CD4-positive, alpha-beta T cell (primary cell): ENCODE results near the gene ARL15. TPM values are rescaled to one million over a fixed set of nuclear protein-coding genes. Genes with fewer than 3 reads are reported as not detected.

Experiments used
- ATAC-seq: fragments of 200-7000 bp; cut with Tn5 transposase; one replicate; pipeline ENCODE4 v1.10.0; 2022; ENCODE audit warnings: mild to moderate bottlenecking; ENCODE audit not compliant: poor library complexity
- CTCF ChIA-PET: fragments of 350-600 bp; sonication (Branson Sonifier 250); formaldehyde crosslinking; loops from one replicate; lab custom pipeline; 2021; ENCODE audit warnings: antibody characterized with exemption, inconsistent platforms; lab: Charles Lee
- POLR2A ChIA-PET: fragments of 350-600 bp; sonication (Branson Sonifier 250); formaldehyde crosslinking; loops from one replicate; lab custom pipeline; 2021; ENCODE audit warnings: antibody characterized with exemption, inconsistent platforms; lab: Charles Lee
- DNase-seq, 14 experiments: peaks; one replicate each; pipeline ENCODE4 v3.0.0-alpha.2; 2013 to 2020; ENCODE audit warnings: mixed read lengths in 2 of 14
- H3K27ac ChIP-seq, 2 donors: one replicate each; pipeline versions ENCODE4 v1.5.1 to v1.7.0; 2013; ENCODE audit warnings: low read length in 2 of 2, low read depth in 1 of 2, mild to moderate bottlenecking in 1 of 2
- H3K27me3 ChIP-seq, 2 experiments: 1 replicate in 1 of 2; 2 replicates in 1 of 2; pipeline versions ENCODE4 v1.6.1 to v1.7.0; 2013; ENCODE audit warnings: low read length in 2 of 2, control low read depth in 1 of 2, mild to moderate bottlenecking in 1 of 2, moderate library complexity in 1 of 2; ENCODE audit not compliant: insufficient read depth in 2 of 2, control insufficient read depth in 1 of 2
- H3K36me3 ChIP-seq: one replicate; pipeline ENCODE4 v1.6.1; 2013; ENCODE audit warnings: low read length, control low read depth; ENCODE audit not compliant: insufficient read depth
- H3K4me1 ChIP-seq: one replicate; pipeline ENCODE4 v1.6.1; 2013; ENCODE audit warnings: low read length, control low read depth; ENCODE audit not compliant: insufficient read depth
- H3K4me3 ChIP-seq: one replicate; pipeline ENCODE4 v1.5.1; 2013; ENCODE audit warnings: mild to moderate bottlenecking, low read length, moderate library complexity
- H3K9me3 ChIP-seq, 2 experiments: 1 replicate in 1 of 2; 2 replicates in 1 of 2; pipeline versions ENCODE4 v1.6.1 to v1.7.0; 2013; ENCODE audit warnings: low read length in 2 of 2, mild to moderate bottlenecking in 2 of 2, control low read depth in 1 of 2, moderate library complexity in 1 of 2; ENCODE audit not compliant: control insufficient read depth in 1 of 2, insufficient read depth in 1 of 2
- H3K27ac Mint-ChIP-seq: one replicate; pipeline ENCODE4 v1.8.0; 2020; ENCODE audit warnings: mixed read lengths
- H3K27me3 Mint-ChIP-seq: one replicate; pipeline ENCODE4 v1.8.0; 2021; ENCODE audit warnings: mixed read lengths
- H3K36me3 Mint-ChIP-seq: one replicate; pipeline ENCODE4 v1.8.0; 2021; ENCODE audit warnings: low read depth, mixed read lengths
- H3K4me1 Mint-ChIP-seq: one replicate; pipeline ENCODE4 v1.8.0; 2021; ENCODE audit warnings: low read depth, mixed read lengths
- H3K4me3 Mint-ChIP-seq: one replicate; pipeline ENCODE4 v1.8.0; 2020; ENCODE audit warnings: mild to moderate bottlenecking, mixed read lengths
- H3K9me3 Mint-ChIP-seq: one replicate; pipeline ENCODE4 v1.8.0; 2020; ENCODE audit warnings: mixed read lengths
- CTCF ChIP-seq: fragments of 200-600 bp; IDR thresholded peaks from one replicate; pipeline ENCODE4 v1.8.0; 2022; ENCODE audit warnings: antibody characterized with exemption, mild to moderate bottlenecking
- intact Hi-C, 2 experiments: fragments of 100-400 bp; cut with DNase I in 1 of 2; cut with micrococcal nuclease in 1 of 2; formaldehyde crosslinking; loops; one replicate each; pipeline versions ENCODE4 v1.15.1 to v1.9.0; 2023 to 2025; cut with DNase I, micrococcal nuclease
- total RNA-seq, 174 experiments: library from RNA in 2 of 174; stranded (reverse) in 2 of 174; gene quantifications; one replicate each; pipeline ENCODE4 v1.2.3 and lab custom pipeline; 2021 to 2026

The ARL15 gene
- total RNA-seq, 2 experiments from 2014 or later = 9.1 to 10.6 TPM

DNA sequence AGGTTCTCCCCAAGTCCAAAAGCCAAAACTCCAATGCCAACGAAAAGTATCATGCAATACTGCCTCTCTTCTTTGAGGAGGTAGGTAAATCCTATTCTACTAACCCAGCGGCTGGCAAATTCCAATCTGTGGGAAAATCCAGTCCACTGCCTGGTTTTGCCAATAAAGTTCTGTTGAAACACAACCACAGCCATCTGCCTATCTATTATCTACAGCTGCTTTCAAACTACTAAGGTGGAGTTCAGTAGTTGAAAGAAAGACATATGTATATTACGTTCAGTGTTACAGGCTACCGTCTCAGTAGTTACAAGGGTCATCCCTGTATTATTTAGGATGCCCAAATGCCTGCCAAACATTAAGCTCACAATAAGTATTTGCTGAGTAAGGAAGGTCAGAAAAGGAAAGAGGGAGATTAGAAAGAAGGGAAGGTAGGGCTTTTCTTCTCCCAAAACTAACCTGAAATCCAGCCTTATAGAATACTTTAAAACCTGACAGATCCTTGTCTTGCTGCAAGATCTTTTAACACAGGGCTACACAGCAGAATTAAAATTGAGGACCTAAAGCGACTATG is 16.2 kb downstream of the ARL15 start:
- Histone ChIP-seq H3K4me3 (no peak overlapping the region), H3K9me3 (no peaks in the 10 kb centered on the region), H3K4me1 (no peaks in the 10 kb centered on the region), H3K27me3 (no peaks in the 10 kb centered on the region), H3K27ac (no peak overlapping the region), H3K36me3 (no peaks in the 10 kb centered on the region)
- H3K27ac Mint-ChIP-seq = no peak overlapping the region
- H3K4me3 Mint-ChIP-seq = no peak overlapping the region
- ChIA-PET POLR2A (interaction anchor here (1.4 kb wide), 1 partner anchor 16 kb away, joined by 4 read pairs; the partner anchor contains the start of gene ARL15), CTCF (no interaction called here)
- intact Hi-C loops = no loop called here
- H3K36me3 Mint-ChIP-seq = no peaks in the 10 kb centered on the region
- peaks cover 43% of the 10 kb centered on the region for H3K4me1 Mint-ChIP-seq
- ATAC-seq = no peak
- no peaks in the 10 kb centered on the region for H3K27me3 Mint-ChIP-seq
- no peak for DNase-seq
- no peaks in the 10 kb centered on the region for H3K9me3 Mint-ChIP-seq
- TF ChIP-seq CTCF = no peak

- Mint-ChIP-seq H3K9me3 (no peaks in the 10 kb centered on the region), H3K36me3 (no peaks in the 10 kb centered on the region), H3K27ac (no peak overlapping the region), H3K4me1 (peaks cover 34% of the 10 kb centered on the region), H3K4me3 (no peak overlapping the region), H3K27me3 (no peaks in the 10 kb centered on the region)
- ATAC-seq = no peak
- Histone ChIP-seq H3K4me1 (no peaks in the 10 kb centered on the region), H3K9me3 (no peaks in the 10 kb centered on the region), H3K27me3 (no peaks in the 10 kb centered on the region), H3K36me3 (no peaks in the 10 kb centered on the region), H3K4me3 (no peak overlapping the region), H3K27ac (no peak overlapping the region)
- TF ChIP-seq CTCF = no peak
- no peak for DNase-seq
- POLR2A ChIA-PET = interaction anchor here (0.7 to 1.4 kb wide), 2 partner anchors 17 to 1257 kb away, joined by 3 to 4 read pairs; partner anchors contain the start of gene ARL15
- intact Hi-C loops = no loop called here
- CTCF ChIA-PET = no interaction called here
Observed at GRCh38 chr5:54292866-54293265, 17.5 kb downstream of the ARL15 start.

- DNase-seq (no peak), ATAC-seq (no peak)
- H3K27me3 ChIP-seq = no peaks in the 10 kb centered on the region
- H3K4me1 ChIP-seq = no peaks in the 10 kb centered on the region
- H3K4me3 ChIP-seq = no peak overlapping the region
- Mint-ChIP-seq H3K27me3 (no peaks in the 10 kb centered on the region), H3K27ac (no peak overlapping the region), H3K4me1 (peaks cover 33% of the 10 kb centered on the region), H3K9me3 (no peaks in the 10 kb centered on the region), H3K4me3 (no peak overlapping the region), H3K36me3 (no peaks in the 10 kb centered on the region)
- ChIA-PET CTCF (no interaction called here), POLR2A (no interaction called here)
- intact Hi-C loops = no loop called here
- H3K36me3 ChIP-seq = no peaks in the 10 kb centered on the region
- no peak overlapping the region for H3K27ac ChIP-seq
- H3K9me3 ChIP-seq = peaks cover 0 to 5% of the 10 kb centered on the region in 2 experiments
- no peak for TF ChIP-seq CTCF
Observed at GRCh38 chr5:54291498-54291897, 18.9 kb downstream of the ARL15 start.
